Measurements from ENCODE around the gene KCNJ12.

- TF ChIP-seq CTCF (IDR thresholded peaks at IDR 0.05) (no peak), POLR2A (IDR thresholded peaks at IDR 0.05) (no peak), POLR2AphosphoS5 (IDR thresholded peaks at IDR 0.05) (no peak), EP300 (IDR thresholded peaks at IDR 0.05; ENCODE audit: low read depth) (no peak)
These were observed 84.2 kb downstream of the KCNJ12 start for GRCh38 chr17:21460358-21460757.

Measured in transverse colon (tissue), 4 donors.